HL-60 (cell line): Measurements from ENCODE around the gene ICAM3.

Experiments
- DNase-seq, 2 experiments: peaks; one replicate each; pipeline ENCODE4 v3.0.0-alpha.2; 2010 to 2020; ENCODE audit warnings: low read depth in 1 of 2, low spot score in 1 of 2
- H3K27ac ChIP-seq: fragments of 250-450 bp; sonication (Bioruptor Pico); replicated peaks from 2 replicates; pipeline ENCODE4 v1.5.1; 2020; ENCODE audit warnings: mild to moderate bottlenecking, moderate library complexity
- H3K27me3 ChIP-seq: fragments of 250-450 bp; sonication (Bioruptor Pico); 2 replicates; pipeline ENCODE4 v1.5.1; 2021; ENCODE audit warnings: mild to moderate bottlenecking, moderate library complexity; ENCODE audit not compliant: insufficient read depth, poor library complexity, severe bottlenecking
- H3K4me3 ChIP-seq: replicated peaks from 2 replicates; pipeline ENCODE4 v1.5.1; 2011; ENCODE audit warnings: mild to moderate bottlenecking, control low read depth, low read length; ENCODE audit not compliant: insufficient read depth
- GABPA ChIP-seq: IDR thresholded peaks from 2 replicates; pipeline ENCODE4 v1.6.1; 2012; ENCODE audit warnings: low read depth
- POLR2AphosphoS5 ChIP-seq: IDR thresholded peaks from 2 replicates; pipeline ENCODE4 v1.6.1; 2012; ENCODE audit warnings: low read depth
- SPI1 ChIP-seq: IDR thresholded peaks from 2 replicates; pipeline ENCODE4 v1.6.1; 2012; ENCODE audit warnings: low read depth, mild to moderate bottlenecking, borderline replicate concordance
- TF ChIP-seq, protein P1 (sequence below): IDR thresholded peaks from 2 replicates; pipeline ENCODE4 v1.6.1; 2012; ENCODE audit warnings: low read depth; ENCODE audit not compliant: insufficient replicate concordance
- TF ChIP-seq, protein P2 (sequence below): IDR thresholded peaks from one replicate; pipeline ENCODE4 v1.5.1; 2011; ENCODE audit warnings: low read length, control low read depth, inconsistent platforms; ENCODE audit not compliant: insufficient read depth

The ICAM3 gene

DNA sequence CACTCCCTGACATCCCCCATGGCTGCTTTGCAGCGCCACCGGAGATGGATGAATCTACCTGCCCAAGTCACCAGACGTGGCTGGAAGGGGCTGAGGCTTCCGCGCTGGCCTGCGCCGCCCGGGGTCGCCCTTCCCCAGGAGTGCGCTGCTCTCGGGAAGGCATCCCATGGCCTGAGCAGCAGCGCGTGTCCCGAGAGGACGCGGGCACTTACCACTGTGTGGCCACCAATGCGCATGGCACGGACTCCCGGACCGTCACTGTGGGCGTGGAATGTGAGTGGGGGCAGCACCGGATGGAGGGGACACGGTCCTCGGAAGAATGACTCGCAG is 45.1 kb downstream of the ICAM3 start:
- Histone ChIP-seq H3K27ac (no peak overlapping the region), H3K4me3 (no peak overlapping the region), H3K27me3 (peaks cover 60% of the 10 kb centered on the region)
- no peak for DNase-seq
- TF ChIP-seq, protein P1, sequence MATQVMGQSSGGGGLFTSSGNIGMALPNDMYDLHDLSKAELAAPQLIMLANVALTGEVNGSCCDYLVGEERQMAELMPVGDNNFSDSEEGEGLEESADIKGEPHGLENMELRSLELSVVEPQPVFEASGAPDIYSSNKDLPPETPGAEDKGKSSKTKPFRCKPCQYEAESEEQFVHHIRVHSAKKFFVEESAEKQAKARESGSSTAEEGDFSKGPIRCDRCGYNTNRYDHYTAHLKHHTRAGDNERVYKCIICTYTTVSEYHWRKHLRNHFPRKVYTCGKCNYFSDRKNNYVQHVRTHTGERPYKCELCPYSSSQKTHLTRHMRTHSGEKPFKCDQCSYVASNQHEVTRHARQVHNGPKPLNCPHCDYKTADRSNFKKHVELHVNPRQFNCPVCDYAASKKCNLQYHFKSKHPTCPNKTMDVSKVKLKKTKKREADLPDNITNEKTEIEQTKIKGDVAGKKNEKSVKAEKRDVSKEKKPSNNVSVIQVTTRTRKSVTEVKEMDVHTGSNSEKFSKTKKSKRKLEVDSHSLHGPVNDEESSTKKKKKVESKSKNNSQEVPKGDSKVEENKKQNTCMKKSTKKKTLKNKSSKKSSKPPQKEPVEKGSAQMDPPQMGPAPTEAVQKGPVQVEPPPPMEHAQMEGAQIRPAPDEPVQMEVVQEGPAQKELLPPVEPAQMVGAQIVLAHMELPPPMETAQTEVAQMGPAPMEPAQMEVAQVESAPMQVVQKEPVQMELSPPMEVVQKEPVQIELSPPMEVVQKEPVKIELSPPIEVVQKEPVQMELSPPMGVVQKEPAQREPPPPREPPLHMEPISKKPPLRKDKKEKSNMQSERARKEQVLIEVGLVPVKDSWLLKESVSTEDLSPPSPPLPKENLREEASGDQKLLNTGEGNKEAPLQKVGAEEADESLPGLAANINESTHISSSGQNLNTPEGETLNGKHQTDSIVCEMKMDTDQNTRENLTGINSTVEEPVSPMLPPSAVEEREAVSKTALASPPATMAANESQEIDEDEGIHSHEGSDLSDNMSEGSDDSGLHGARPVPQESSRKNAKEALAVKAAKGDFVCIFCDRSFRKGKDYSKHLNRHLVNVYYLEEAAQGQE = no peak
- TF ChIP-seq POLR2AphosphoS5 (no peak), GABPA (no peak), SPI1 (no peak)
- TF ChIP-seq, protein P2, sequence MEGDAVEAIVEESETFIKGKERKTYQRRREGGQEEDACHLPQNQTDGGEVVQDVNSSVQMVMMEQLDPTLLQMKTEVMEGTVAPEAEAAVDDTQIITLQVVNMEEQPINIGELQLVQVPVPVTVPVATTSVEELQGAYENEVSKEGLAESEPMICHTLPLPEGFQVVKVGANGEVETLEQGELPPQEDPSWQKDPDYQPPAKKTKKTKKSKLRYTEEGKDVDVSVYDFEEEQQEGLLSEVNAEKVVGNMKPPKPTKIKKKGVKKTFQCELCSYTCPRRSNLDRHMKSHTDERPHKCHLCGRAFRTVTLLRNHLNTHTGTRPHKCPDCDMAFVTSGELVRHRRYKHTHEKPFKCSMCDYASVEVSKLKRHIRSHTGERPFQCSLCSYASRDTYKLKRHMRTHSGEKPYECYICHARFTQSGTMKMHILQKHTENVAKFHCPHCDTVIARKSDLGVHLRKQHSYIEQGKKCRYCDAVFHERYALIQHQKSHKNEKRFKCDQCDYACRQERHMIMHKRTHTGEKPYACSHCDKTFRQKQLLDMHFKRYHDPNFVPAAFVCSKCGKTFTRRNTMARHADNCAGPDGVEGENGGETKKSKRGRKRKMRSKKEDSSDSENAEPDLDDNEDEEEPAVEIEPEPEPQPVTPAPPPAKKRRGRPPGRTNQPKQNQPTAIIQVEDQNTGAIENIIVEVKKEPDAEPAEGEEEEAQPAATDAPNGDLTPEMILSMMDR = no peak

DNA sequence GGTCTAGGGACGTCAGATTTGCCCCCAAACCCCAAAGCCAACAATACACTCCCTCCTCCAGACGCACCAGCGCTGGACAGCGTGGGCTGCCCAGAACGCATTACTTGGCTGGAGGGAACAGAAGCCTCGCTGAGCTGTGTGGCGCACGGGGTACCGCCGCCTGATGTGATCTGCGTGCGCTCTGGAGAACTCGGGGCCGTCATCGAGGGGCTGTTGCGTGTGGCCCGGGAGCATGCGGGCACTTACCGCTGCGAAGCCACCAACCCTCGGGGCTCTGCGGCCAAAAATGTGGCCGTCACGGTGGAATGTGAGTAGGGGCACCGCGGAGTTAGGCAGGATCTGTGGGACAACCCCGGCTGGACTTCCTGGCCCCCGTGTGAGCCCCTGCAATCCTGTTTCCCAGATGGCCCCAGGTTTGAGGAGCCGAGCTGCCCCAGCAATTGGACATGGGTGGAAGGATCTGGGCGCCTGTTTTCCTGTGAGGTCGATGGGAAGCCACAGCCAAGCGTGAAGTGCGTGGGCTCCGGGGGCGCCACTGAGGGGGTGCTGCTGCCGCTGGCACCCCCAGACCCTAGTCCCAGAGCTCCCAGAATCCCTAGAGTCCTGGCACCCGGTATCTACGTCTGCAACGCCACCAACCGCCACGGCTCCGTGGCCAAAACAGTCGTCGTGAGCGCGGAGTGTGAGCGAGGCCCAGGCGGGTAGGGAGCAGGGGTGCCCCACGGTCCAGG is 45.6 kb downstream of the ICAM3 start:
- TF ChIP-seq SPI1 (no peak), GABPA (no peak)
- TF ChIP-seq, protein P2 = no peak
- DNase-seq = no peak
- Histone ChIP-seq H3K27me3 (peaks cover 66% of the 10 kb centered on the region), H3K27ac (no peak overlapping the region), H3K4me3 (no peak overlapping the region)

DNA sequence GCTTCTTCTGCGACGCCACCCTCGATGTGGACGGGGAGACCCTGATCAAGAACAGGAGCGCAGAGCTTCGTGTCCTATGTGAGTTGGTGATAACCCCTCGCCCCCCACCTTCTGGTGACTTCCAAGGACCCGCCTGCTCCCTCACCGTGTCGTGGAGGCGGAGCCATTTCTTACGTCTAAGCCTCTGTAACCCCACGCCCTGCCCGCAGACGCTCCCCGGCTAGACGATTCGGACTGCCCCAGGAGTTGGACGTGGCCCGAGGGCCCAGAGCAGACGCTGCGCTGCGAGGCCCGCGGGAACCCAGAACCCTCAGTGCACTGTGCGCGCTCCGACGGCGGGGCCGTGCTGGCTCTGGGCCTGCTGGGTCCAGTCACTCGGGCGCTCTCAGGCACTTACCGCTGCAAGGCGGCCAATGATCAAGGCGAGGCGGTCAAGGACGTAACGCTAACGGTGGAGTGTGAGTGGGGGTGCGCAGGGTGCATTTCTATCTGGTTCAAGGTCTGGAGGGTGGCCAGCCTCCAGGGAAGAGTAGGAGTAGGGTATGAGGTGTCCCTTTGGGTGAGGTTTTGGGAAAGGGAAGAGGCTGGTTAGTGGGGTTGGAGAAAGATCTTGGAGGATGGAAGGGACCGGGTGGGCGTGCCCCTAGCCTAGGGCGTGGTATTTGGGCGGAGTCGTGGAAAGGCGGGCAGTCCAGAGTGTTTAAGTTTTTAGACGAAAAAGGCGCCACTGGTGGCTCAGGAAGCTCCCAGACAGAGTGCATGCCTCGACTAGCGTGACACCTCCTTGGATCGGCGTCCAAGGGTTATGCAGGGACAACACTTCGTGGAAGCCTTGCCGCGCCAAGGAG is 46.4 kb downstream of the ICAM3 start:
- no peak for DNase-seq
- TF ChIP-seq POLR2AphosphoS5 = no peak
- TF ChIP-seq GABPA = no peak
- TF ChIP-seq, protein P2 = no peak
- TF ChIP-seq, protein P1 = no peak
- no peak for TF ChIP-seq SPI1
- H3K27me3 ChIP-seq = peaks cover 66% of the 10 kb centered on the region
- no peak overlapping the region for H3K4me3 ChIP-seq
- H3K27ac ChIP-seq = no peak overlapping the region
